LNCAP (cell line): ENCODE results near the gene NCSTN.

ENCODE experiments used
- CTCF ChIP-seq: fragments of 450-650 bp; IDR thresholded peaks from 2 replicates; pipeline ENCODE4 v1.5.1; 2017; ENCODE audit warnings: mild to moderate bottlenecking

NCSTN gene

DNA sequence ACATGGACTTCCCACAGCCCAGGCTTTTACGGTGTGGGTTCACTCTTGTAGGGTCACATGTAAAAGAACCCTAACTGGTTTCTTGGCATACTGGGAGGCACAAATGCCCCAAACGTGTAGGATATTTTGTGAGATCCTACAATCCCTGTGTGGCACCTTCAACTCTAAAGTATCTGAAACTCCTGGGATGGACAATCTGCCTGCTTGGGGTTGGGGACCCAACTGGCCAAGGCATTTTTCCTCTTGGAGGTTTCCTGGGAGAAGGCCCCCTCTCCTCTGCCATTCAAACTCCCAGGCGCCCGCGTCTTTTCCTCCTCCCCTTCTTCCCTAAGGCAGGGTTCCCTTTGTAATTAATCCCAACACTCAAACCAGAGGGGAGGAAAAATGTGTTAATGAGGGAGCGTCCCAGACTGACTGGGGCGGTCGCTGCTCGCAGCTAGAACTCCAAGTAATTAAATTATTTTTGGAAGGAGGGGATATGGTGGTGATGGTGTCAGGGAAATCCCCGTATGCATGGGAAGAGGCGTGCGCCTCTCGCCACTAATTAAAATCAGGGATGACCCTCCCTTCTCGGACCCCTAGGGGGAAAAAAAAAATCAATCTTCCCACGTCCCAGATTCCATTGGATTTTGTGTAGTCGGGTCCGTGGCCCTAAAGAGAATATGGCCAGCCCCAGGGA, 56.5 kb downstream of the NCSTN start:
- TF ChIP-seq CTCF: no peak

GRCh38 chr1:160400223-160400645, 57.1 kb downstream of the NCSTN start, which contains the start of gene VANGL2:
Gene VANGL2 (plus strand): TSS chr1:160400564. CDS start chr1:160415838, 15,274 bp downstream.
- no peak for TF ChIP-seq CTCF

DNA sequence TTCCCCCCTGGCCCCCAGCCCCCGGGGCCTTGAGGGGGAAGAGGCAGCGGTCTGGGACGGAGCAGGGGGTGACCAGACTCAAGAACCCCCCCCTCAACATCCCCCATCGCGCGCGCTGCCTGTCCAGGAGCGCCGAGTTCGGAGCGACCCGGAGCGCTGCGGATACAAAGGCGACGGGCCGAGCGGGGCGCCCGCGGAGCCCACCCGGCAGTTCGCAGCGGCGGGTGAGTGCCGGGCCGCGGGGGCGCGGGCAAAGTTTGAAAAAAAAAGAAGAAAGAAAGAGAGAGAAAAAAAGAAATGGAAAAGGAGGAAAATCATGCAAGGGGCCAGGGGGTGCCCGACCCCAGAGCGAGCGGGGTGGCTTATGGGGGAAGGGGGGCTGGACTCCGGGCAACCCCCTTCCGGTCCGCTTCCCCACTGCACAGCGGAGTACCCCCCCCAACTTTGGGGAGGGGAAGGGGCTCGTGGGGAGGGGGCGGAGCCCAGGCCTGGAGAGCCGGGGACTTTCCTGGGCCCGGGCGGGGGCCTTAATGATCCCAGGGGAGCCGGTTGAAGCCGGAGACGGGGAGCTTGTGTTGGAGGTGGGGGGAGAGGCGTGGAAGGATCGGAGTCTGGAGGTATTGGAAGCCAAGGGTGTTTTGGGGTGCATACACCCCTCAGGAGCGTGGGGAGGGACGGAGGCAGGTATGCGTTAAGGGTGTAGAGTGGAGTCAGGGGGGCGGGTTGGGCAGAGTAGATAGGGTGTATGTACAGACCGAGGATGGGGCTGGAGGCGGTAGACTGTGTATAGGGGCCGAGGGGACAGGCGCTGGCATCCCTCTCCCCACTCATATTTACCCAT, 57.7 kb downstream of the NCSTN start:
- no peak for TF ChIP-seq CTCF

GRCh38 chr1:160401487-160401805, 58.3 kb downstream of the NCSTN start:
- no peak for TF ChIP-seq CTCF

GRCh38 chr1:160402001-160402795, 59.0 kb downstream of the NCSTN start:
- no peak for TF ChIP-seq CTCF

GRCh38 chr1:160403244-160403643, 60.1 kb downstream of the NCSTN start:
- no peak for TF ChIP-seq CTCF

DNA sequence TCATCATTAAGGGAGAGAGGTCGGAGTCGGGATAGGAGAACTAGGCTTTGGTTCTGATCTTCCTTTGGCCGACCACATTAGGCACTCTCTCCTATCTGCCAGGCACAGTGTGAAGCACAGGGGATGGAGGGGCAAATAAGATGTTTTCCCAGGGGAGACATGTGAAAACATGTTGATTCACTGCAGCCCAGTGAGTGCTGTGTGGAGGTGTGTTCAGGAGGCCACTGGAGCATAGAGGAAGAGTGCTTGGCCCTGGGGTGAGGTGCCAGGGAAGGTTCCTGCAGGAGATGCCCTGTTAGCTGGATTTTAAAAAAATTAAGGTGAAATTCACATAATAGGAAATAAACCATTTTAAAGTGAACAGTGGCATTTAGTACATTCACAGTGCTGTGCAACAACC, 60.9 kb downstream of the NCSTN start:
- no peak for TF ChIP-seq CTCF
